ENCODE results near the gene SLAMF7.
"Not testable (repeated sequence)": the region's sequence is repeated elsewhere in the genome, so short reads cannot be mapped to it uniquely, and the experiment has no call there.

The SLAMF7 gene

GRCh38 chr1:160722726-160723125, 16.3 kb upstream of the SLAMF7 start:
- no peaks in the 10 kb centered on the region for H3K9me3 ChIP-seq (ENCODE audit: control insufficient read depth, low read length)
- peaks cover 9% of the 10 kb centered on the region for H3K27me3 ChIP-seq (replicated peaks; ENCODE audit: control insufficient read depth, insufficient read depth, low read length)
- no peaks in the 10 kb centered on the region for H3K36me3 ChIP-seq (ENCODE audit: control insufficient read depth, insufficient read depth, low read length, severe bottlenecking)
- H3K4me1 ChIP-seq (ENCODE audit: control insufficient read depth, insufficient read depth, low read length) = peaks cover 13% of the 10 kb centered on the region
- H3K4me3 ChIP-seq (ENCODE audit: low read length) = no peak overlapping the region
- DNase-seq (ENCODE audit: low read depth) = no peak
- H3K9ac ChIP-seq (ENCODE audit: low read length) = no peak overlapping the region

- no peak for DNase-seq (ENCODE audit: low read depth)
- H3K36me3 ChIP-seq (ENCODE audit: control insufficient read depth, insufficient read depth, low read length, severe bottlenecking) = no peaks in the 10 kb centered on the region
- H3K4me3 ChIP-seq (ENCODE audit: low read length) = no peak overlapping the region
- H3K9ac ChIP-seq (ENCODE audit: low read length) = no peak overlapping the region
- H3K4me1 ChIP-seq (ENCODE audit: control insufficient read depth, insufficient read depth, low read length) = peaks cover 13% of the 10 kb centered on the region
- no peaks in the 10 kb centered on the region for H3K9me3 ChIP-seq (ENCODE audit: control insufficient read depth, low read length)
- peaks cover 9% of the 10 kb centered on the region for H3K27me3 ChIP-seq (replicated peaks; ENCODE audit: control insufficient read depth, insufficient read depth, low read length)
Measured at GRCh38 chr1:160723332-160723731, 15.7 kb upstream of the SLAMF7 start.

- peaks cover 14% of the 10 kb centered on the region for H3K27me3 ChIP-seq (replicated peaks; ENCODE audit: control insufficient read depth, insufficient read depth, low read length)
- DNase-seq (ENCODE audit: low read depth) = no peak
- peaks cover 13% of the 10 kb centered on the region for H3K4me1 ChIP-seq (ENCODE audit: control insufficient read depth, insufficient read depth, low read length)
- H3K9ac ChIP-seq (ENCODE audit: low read length) = no peak overlapping the region
- H3K4me3 ChIP-seq (ENCODE audit: low read length) = no peak overlapping the region
- no peaks in the 10 kb centered on the region for H3K36me3 ChIP-seq (ENCODE audit: control insufficient read depth, insufficient read depth, low read length, severe bottlenecking)
- no peaks in the 10 kb centered on the region for H3K9me3 ChIP-seq (ENCODE audit: control insufficient read depth, low read length)
Measured at GRCh38 chr1:160724465-160725242, 14.4 kb upstream of the SLAMF7 start.

GRCh38 chr1:160726114-160726497, 12.9 kb upstream of the SLAMF7 start:
- Histone ChIP-seq H3K27me3 (replicated peaks; ENCODE audit: control insufficient read depth, insufficient read depth, low read length) (peaks cover 14% of the 10 kb centered on the region), H3K4me1 (ENCODE audit: control insufficient read depth, insufficient read depth, low read length) (peaks cover 13% of the 10 kb centered on the region), H3K9ac (ENCODE audit: low read length) (no peak overlapping the region), H3K36me3 (ENCODE audit: control insufficient read depth, insufficient read depth, low read length, severe bottlenecking) (no peaks in the 10 kb centered on the region), H3K4me3 (ENCODE audit: low read length) (no peak overlapping the region), H3K9me3 (ENCODE audit: control insufficient read depth, low read length) (no peaks in the 10 kb centered on the region)
- no peak for DNase-seq (ENCODE audit: low read depth)

GRCh38 chr1:160726498-160727315, 12.3 kb upstream of the SLAMF7 start:
- Histone ChIP-seq H3K4me1 (ENCODE audit: control insufficient read depth, insufficient read depth, low read length) (peaks cover 13% of the 10 kb centered on the region), H3K9ac (ENCODE audit: low read length) (peak overlapping the region; percentile 41), H3K27me3 (replicated peaks; ENCODE audit: control insufficient read depth, insufficient read depth, low read length) (peaks cover 14% of the 10 kb centered on the region), H3K9me3 (ENCODE audit: control insufficient read depth, low read length) (no peaks in the 10 kb centered on the region), H3K36me3 (ENCODE audit: control insufficient read depth, insufficient read depth, low read length, severe bottlenecking) (no peaks in the 10 kb centered on the region), H3K4me3 (ENCODE audit: low read length) (no peak overlapping the region)
- DNase-seq (ENCODE audit: low read depth) = peak; percentile 73

GRCh38 chr1:160727316-160727640, 11.8 kb upstream of the SLAMF7 start:
- Histone ChIP-seq H3K4me1 (ENCODE audit: control insufficient read depth, insufficient read depth, low read length) (peaks cover 13% of the 10 kb centered on the region), H3K27me3 (replicated peaks; ENCODE audit: control insufficient read depth, insufficient read depth, low read length) (peaks cover 16% of the 10 kb centered on the region), H3K9ac (ENCODE audit: low read length) (no peak overlapping the region), H3K36me3 (ENCODE audit: control insufficient read depth, insufficient read depth, low read length, severe bottlenecking) (no peaks in the 10 kb centered on the region), H3K9me3 (ENCODE audit: control insufficient read depth, low read length) (no peaks in the 10 kb centered on the region), H3K4me3 (ENCODE audit: low read length) (no peak overlapping the region)
- no peak for DNase-seq (ENCODE audit: low read depth)

- not testable (repeated sequence) for H3K9ac ChIP-seq (ENCODE audit: low read length); H3K4me3 ChIP-seq (ENCODE audit: low read length); H3K36me3 ChIP-seq (ENCODE audit: control insufficient read depth, insufficient read depth, low read length, severe bottlenecking); DNase-seq (ENCODE audit: low read depth); H3K9me3 ChIP-seq (ENCODE audit: control insufficient read depth, low read length); H3K4me1 ChIP-seq (ENCODE audit: control insufficient read depth, insufficient read depth, low read length)
- peaks cover 17% of the 10 kb centered on the region for H3K27me3 ChIP-seq (replicated peaks; ENCODE audit: control insufficient read depth, insufficient read depth, low read length)
Measured at GRCh38 chr1:160731564-160731963, 7.5 kb upstream of the SLAMF7 start.

GRCh38 chr1:160731990-160732389, 7.1 kb upstream of the SLAMF7 start:
- Histone ChIP-seq H3K4me1 (ENCODE audit: control insufficient read depth, insufficient read depth, low read length) (peaks cover 3% of the 10 kb centered on the region), H3K27me3 (replicated peaks; ENCODE audit: control insufficient read depth, insufficient read depth, low read length) (peaks cover 17% of the 10 kb centered on the region), H3K9me3 (ENCODE audit: control insufficient read depth, low read length) (peaks cover 5% of the 10 kb centered on the region), H3K4me3 (ENCODE audit: low read length) (no peak overlapping the region), H3K9ac (ENCODE audit: low read length) (no peak overlapping the region), H3K36me3 (ENCODE audit: control insufficient read depth, insufficient read depth, low read length, severe bottlenecking) (no peaks in the 10 kb centered on the region)
- DNase-seq (ENCODE audit: low read depth) = no peak

GRCh38 chr1:160733898-160734297, 5.1 kb upstream of the SLAMF7 start:
- Histone ChIP-seq H3K4me3 (ENCODE audit: low read length) (no peak overlapping the region), H3K9ac (ENCODE audit: low read length) (no peak overlapping the region), H3K27me3 (replicated peaks; ENCODE audit: control insufficient read depth, insufficient read depth, low read length) (peaks cover 13% of the 10 kb centered on the region), H3K4me1 (ENCODE audit: control insufficient read depth, insufficient read depth, low read length) (no peaks in the 10 kb centered on the region), H3K36me3 (ENCODE audit: control insufficient read depth, insufficient read depth, low read length, severe bottlenecking) (no peaks in the 10 kb centered on the region), H3K9me3 (ENCODE audit: control insufficient read depth, low read length) (peaks cover 10% of the 10 kb centered on the region)
- no peak for DNase-seq (ENCODE audit: low read depth)

- peaks cover 9% of the 10 kb centered on the region for H3K27me3 ChIP-seq (replicated peaks; ENCODE audit: control insufficient read depth, insufficient read depth, low read length)
- no peak for DNase-seq (ENCODE audit: low read depth)
Measured at GRCh38 chr1:160734301-160734700, 4.7 kb upstream of the SLAMF7 start.

GRCh38 chr1:160738271-160738670, 776 bp upstream of the SLAMF7 start:
- peaks cover 12% of the 10 kb centered on the region for H3K27me3 ChIP-seq (replicated peaks; ENCODE audit: control insufficient read depth, insufficient read depth, low read length)
- no peak for DNase-seq (ENCODE audit: low read depth)
- H3K4me1 ChIP-seq (ENCODE audit: control insufficient read depth, insufficient read depth, low read length) = no peaks in the 10 kb centered on the region
- no peaks in the 10 kb centered on the region for H3K36me3 ChIP-seq (ENCODE audit: control insufficient read depth, insufficient read depth, low read length, severe bottlenecking)
- H3K9ac ChIP-seq (ENCODE audit: low read length) = no peak overlapping the region
- no peak overlapping the region for H3K4me3 ChIP-seq (ENCODE audit: low read length)
- peaks cover 10% of the 10 kb centered on the region for H3K9me3 ChIP-seq (ENCODE audit: control insufficient read depth, low read length)

More at GRCh38 chr1:160734301-160734700, 4.7 kb upstream of the SLAMF7 start:
- Histone ChIP-seq H3K4me3 (ENCODE audit: low read length) (no peak overlapping the region), H3K36me3 (ENCODE audit: control insufficient read depth, insufficient read depth, low read length, severe bottlenecking) (no peaks in the 10 kb centered on the region), H3K4me1 (ENCODE audit: control insufficient read depth, insufficient read depth, low read length) (no peaks in the 10 kb centered on the region), H3K9me3 (ENCODE audit: control insufficient read depth, low read length) (peaks cover 10% of the 10 kb centered on the region), H3K9ac (ENCODE audit: low read length) (no peak overlapping the region)

Data from adipocyte (in vitro differentiated cells).